Neutrophil (primary cell): Measurements from ENCODE around the gene FAM3B.

Experiments
- H3K27ac ChIP-seq: fragments of 200-600 bp; sonication (generic); 2 replicates; pipeline ENCODE4 v1.5.1; 2016; ENCODE audit warnings: mild to moderate bottlenecking, moderate library complexity
- H3K27me3 ChIP-seq: fragments of 200-600 bp; sonication (generic); 2 replicates; pipeline ENCODE4 v1.6.0; 2016; ENCODE audit warnings: mild to moderate bottlenecking
- H3K36me3 ChIP-seq: fragments of 200-600 bp; sonication (generic); 2 replicates; pipeline ENCODE4 v1.5.1; 2017
- H3K4me1 ChIP-seq, 2 experiments: fragments of 200-600 bp in 1 of 2; sonication (generic) in 1 of 2; 1 replicate in 1 of 2; 2 replicates in 1 of 2; pipeline versions ENCODE4 v1.5.1 to v1.6.1; 2013 to 2016; ENCODE audit warnings: low read depth in 1 of 2, low read length in 1 of 2, mild to moderate bottlenecking in 1 of 2, moderate library complexity in 1 of 2; ENCODE audit not compliant: control insufficient read depth in 1 of 2, insufficient read depth in 1 of 2
- H3K4me3 ChIP-seq, 2 experiments: fragments of 200-600 bp in 1 of 2; sonication (generic) in 1 of 2; 1 replicate in 1 of 2; 2 replicates in 1 of 2; pipeline ENCODE4 v1.5.1; 2013 to 2016; ENCODE audit warnings: low read depth in 1 of 2, low read length in 1 of 2, mild to moderate bottlenecking in 1 of 2, moderate library complexity in 1 of 2
- H3K9me3 ChIP-seq: fragments of 200-600 bp; sonication (generic); 2 replicates; pipeline ENCODE4 v1.5.1; 2016
- CTCF ChIP-seq: fragments of 200-600 bp; sonication (generic); IDR thresholded peaks from 2 replicates; pipeline ENCODE4 v1.5.1; 2016; ENCODE audit warnings: antibody characterized with exemption

FAM3B gene

GRCh38 chr21:41403331-41403730 lies 86.7 kb downstream of the FAM3B start:
- Histone ChIP-seq H3K36me3 (peaks cover 100% of the 10 kb centered on the region), H3K4me3 (no peak overlapping the region), H3K27me3 (no peaks in the 10 kb centered on the region)

GRCh38 chr21:41403966-41404365 lies 87.4 kb downstream of the FAM3B start:
- H3K4me1 ChIP-seq: peaks cover 11 to 17% of the 10 kb centered on the region in 2 experiments
- H3K4me3 ChIP-seq: no peak overlapping the region
- H3K27ac ChIP-seq: no peak overlapping the region
- peaks cover 2% of the 10 kb centered on the region for H3K9me3 ChIP-seq
- TF ChIP-seq CTCF: no peak
- H3K36me3 ChIP-seq: peaks cover 100% of the 10 kb centered on the region
- H3K27me3 ChIP-seq: no peaks in the 10 kb centered on the region

More at GRCh38 chr21:41403331-41403730, 86.7 kb downstream of the FAM3B start:
- Histone ChIP-seq H3K4me1 (peaks cover 14 to 19% of the 10 kb centered on the region in 2 experiments), H3K27ac (no peak overlapping the region), H3K9me3 (peaks cover 1% of the 10 kb centered on the region)
- no peak for TF ChIP-seq CTCF

- Histone ChIP-seq H3K4me1 (peaks cover 11 to 17% of the 10 kb centered on the region in 2 experiments), H3K27me3 (no peaks in the 10 kb centered on the region), H3K9me3 (peaks cover 2% of the 10 kb centered on the region), H3K36me3 (peaks cover 100% of the 10 kb centered on the region), H3K27ac (no peak overlapping the region), H3K4me3 (no peak overlapping the region)
- TF ChIP-seq CTCF: no peak
Observed at GRCh38 chr21:41405321-41405720, 88.7 kb downstream of the FAM3B start.

GRCh38 chr21:41406340-41406739 lies 89.7 kb downstream of the FAM3B start:
- TF ChIP-seq CTCF: no peak
- Histone ChIP-seq H3K9me3 (peaks cover 2% of the 10 kb centered on the region), H3K4me3 (no peak overlapping the region), H3K4me1 (peaks cover 11 to 17% of the 10 kb centered on the region in 2 experiments), H3K27me3 (no peaks in the 10 kb centered on the region), H3K36me3 (peaks cover 100% of the 10 kb centered on the region), H3K27ac (peak overlapping the region; percentile 45)
